Heart right ventricle (tissue), 16 donors: ENCODE results near the gene SNRNP70. TPM values are rescaled to one million over a fixed set of nuclear protein-coding genes. Genes with fewer than 3 reads are reported as not detected.

Source experiments
- ATAC-seq, 8 donors: fragments of 200-7000 bp; cut with Tn5 transposase; one replicate each; pipeline ENCODE4 v1.9.1; 2020; ENCODE audit warnings: mild to moderate bottlenecking in 8 of 8, moderate library complexity in 8 of 8, moderate number of reproducible peaks in 1 of 8
- DNase-seq, 2 donors: peaks; one replicate each; pipeline ENCODE4 v3.0.0-alpha.2; 2020
- H3K27ac ChIP-seq, 10 donors: fragments of 200-600 bp; sonication (generic) in 2 of 10; one replicate each; pipeline versions ENCODE4 v1.5.0 to v1.8.0; 2020 to 2022; ENCODE audit warnings: mild to moderate bottlenecking in 3 of 10
- H3K27me3 ChIP-seq, 7 donors: fragments of 200-600 bp; one replicate each; pipeline ENCODE4 v1.8.0; 2021 to 2022; ENCODE audit warnings: mild to moderate bottlenecking in 2 of 7
- H3K36me3 ChIP-seq, 9 donors: fragments of 200-600 bp; sonication (generic) in 1 of 9; one replicate each; pipeline versions ENCODE4 v1.5.0 to v1.8.0; 2020 to 2022; ENCODE audit warnings: mild to moderate bottlenecking in 2 of 9
- H3K4me1 ChIP-seq, 9 donors: fragments of 200-600 bp; sonication (generic) in 1 of 9; one replicate each; pipeline versions ENCODE4 v1.5.0 to v1.8.0; 2020 to 2022; ENCODE audit warnings: mild to moderate bottlenecking in 4 of 9
- H3K4me3 ChIP-seq, 10 donors: fragments of 200-600 bp; sonication (generic) in 2 of 10; one replicate each; pipeline versions ENCODE4 v1.5.0 to v1.8.0; 2020 to 2022; ENCODE audit warnings: mild to moderate bottlenecking in 7 of 10, moderate library complexity in 2 of 10
- H3K9me3 ChIP-seq, 11 donors: fragments of 200-600 bp in 10 of 11; sonication (generic) in 2 of 11; one replicate each; pipeline versions ENCODE4 v1.5.0 to v1.8.0; 2013 to 2022; ENCODE audit warnings: mild to moderate bottlenecking in 2 of 11, control low read depth in 1 of 11, moderate library complexity in 1 of 11
- CTCF ChIP-seq, 9 donors: fragments of 200-600 bp; sonication (generic) in 2 of 9; IDR thresholded peaks; one replicate each; pipeline versions ENCODE4 v1.5.0 to v1.8.0; 2021 to 2022; ENCODE audit warnings: antibody characterized with exemption in 9 of 9, mild to moderate bottlenecking in 5 of 9, moderate library complexity in 1 of 9
- WGBS, 2 donors: extraction: QIAGEN DNeasy Blood & Tissue Kit; methylation state at CpG; one replicate each; pipeline ENCODE4 v1.1.7; 2013; ENCODE audit warnings: inconsistent platforms in 1 of 2; 5-methylcytosine and 5-hydroxymethylcytosine counted together
- intact Hi-C, 10 donors: fragments of 100-400 bp; cut with DNase I; formaldehyde crosslinking; loops; one replicate each; pipeline versions ENCODE4 v1.11.1 to v1.14.2; 2022
- polyA plus RNA-seq, 2 donors: library from polyadenylated mRNA; stranded (reverse); fragments of 200-250 nt; gene quantifications; one replicate each; pipeline ENCODE4 v1.2.3, GENCODE V29; 2013
- total RNA-seq, 10 donors: library from RNA; stranded (reverse); fragmentation: NEBNext Ultra II Directional in 3 of 10; extraction: Animal tissue kit (Norgen Biotek cat#: 25700) in 3 of 10; gene quantifications; one replicate each; pipeline versions ENCODE4 v1.2.1 to v1.2.4, GENCODE V29; 2021 to 2023
- donor health status: Arrhythmogenic right ventricular cardiomyopathy.
- donor health status: ischemic (EF 13 %, LVEDD 7.1; RV severe dilation, severe dysfunction).
- donor health status: healthy with polysubstance abuse.
- donor health status: DM: no; HTN: yes; CAD: no.
- donor health status: DM: no; HTN: no; CAD: no.
- donor health status: ischemic (EF 25% LVEDD 6.9; RV normal size, moderate dysfunction).
- donor health status: ischemic (EF 25% LVEDD 5.7; RV mildly dilated, moderate dysfunction).
- donor health status: healthy.
- donor health status: DM: yes; HTN: yes; CAD: no.
- donor health status: Ischemic cardiomyopathy.
- donor health status: ischemic (EF 35%, LVEDD 5.7; RV mildly dilated, moderate dysfunction).
- donor health status: nonischemic (EF 11% LVEDD 7.7; RV severe dilation, severe dysfunction).
- donor health status: DM: yes; HTN: yes; CAD: no.
- donor health status: PGD.
- donor health status: ischemic (EF 29% LVEDD 5.4; RV normal size, mild dysfunction).
- donor health status: nonischemic (EF 23%, LVEDD 6.1; RV moderate dilation, normal function).

Gene SNRNP70
- total and polyA plus RNA-seq, 12 donors: 75.2 to 330 (median 94.8) TPM

- Histone ChIP-seq H3K27ac (peak within 1 kb of the TSS; percentile 85 to 99 (median 96)), H3K27me3 (peaks cover 0 to 32% (median 0%) of the 10 kb centered on the region in 7 donors), H3K4me3 (peak within 1 kb of the TSS; percentile 21 to 91 (median 64)), H3K4me1 (peaks cover 9 to 47% (median 38%) of the 10 kb centered on the region in 9 donors), H3K36me3 (peaks cover 0 to 8% (median 0%) of the 10 kb centered on the region in 9 donors), H3K9me3 (no peaks in the 10 kb centered on the region)
- no peak for TF ChIP-seq CTCF (IDR thresholded peaks at IDR 0.05)
- 20 to 32% methylated on average over 18 to 19 of the region's 19 CpGs for WGBS, 2 donors
- ATAC-seq (peak; percentile 56 to 77 (median 68)), DNase-seq (peak; percentile 74 to 84)
- intact Hi-C loops: loop anchor here in 5 of 10 donors (5.0 to 10.0 kb wide), 4 partner anchors 38 to 518 kb away; partner anchors contain the start of genes C19orf73 (in 2 of the 5), PPFIA3 (in 2 of the 5), DBP (in 1 of the 5) and GYS1 (in 1 of the 5)
Observed at GRCh38 chr19:49155005-49155819, 70.0 kb downstream of the SNRNP70 start, which contains the start of gene HRC. TSS of gene HRC (minus strand) at chr19:49155396. CDS start at chr19:49155237, 159 bp downstream.

- peak; percentile 31 to 77 (median 64) for ATAC-seq
- peak; percentile 50 to 74 for DNase-seq
- 17 to 38% methylated on average over 4 of the region's 4 CpGs for WGBS, 2 donors
Observed at GRCh38 chr19:49155820-49156346, 70.6 kb downstream of the SNRNP70 start.

GRCh38 chr19:49157445-49158224 lies 72.4 kb downstream of the SNRNP70 start, which contains the start of gene TRPM4:
TSS of gene TRPM4 (plus strand) at chr19:49157792. CDS start at chr19:49157867, 75 bp downstream.
- no peaks in the 10 kb centered on the region for H3K9me3 ChIP-seq
- H3K4me3 ChIP-seq: peak within 1 kb of the TSS; percentile 75 to 98 (median 92)
- peaks cover 0 to 19% (median 0%) of the 10 kb centered on the region in 9 donors for H3K36me3 ChIP-seq
- peak; percentile 81 to 86 (median 84) for ATAC-seq
- intact Hi-C loops: loop anchor here in 5 of 10 donors (5.0 to 10.0 kb wide), 4 partner anchors 40 to 520 kb away; partner anchors contain the start of genes C19orf73 (in 2 of the 5), PPFIA3 (in 2 of the 5), DBP (in 1 of the 5) and GYS1 (in 1 of the 5)
- peaks cover 6 to 41% (median 24%) of the 10 kb centered on the region in 9 donors for H3K4me1 ChIP-seq
- DNase-seq: peak; percentile 96 to 97
- WGBS, 2 donors: 0 to 1% methylated on average over 38 to 41 of the region's 41 CpGs
- peak within 1 kb of the TSS; percentile 92 to 98 (median 96) for H3K27ac ChIP-seq
- peaks cover 0 to 16% (median 0%) of the 10 kb centered on the region in 7 donors for H3K27me3 ChIP-seq
- TF ChIP-seq CTCF (IDR thresholded peaks at IDR 0.05): peak in 1 of 9 donors; percentile 11

More at GRCh38 chr19:49155820-49156346, 70.6 kb downstream of the SNRNP70 start:
- Histone ChIP-seq H3K27ac (peak overlapping the region; percentile 85 to 99 (median 96)), H3K36me3 (peaks cover 0 to 10% (median 0%) of the 10 kb centered on the region in 9 donors), H3K9me3 (no peaks in the 10 kb centered on the region), H3K27me3 (peaks cover 0 to 26% (median 0%) of the 10 kb centered on the region in 7 donors), H3K4me3 (peak overlapping the region in 9 of 10 donors; percentile 35 to 91 (median 67)), H3K4me1 (peaks cover 11 to 48% (median 38%) of the 10 kb centered on the region in 9 donors)
- intact Hi-C loops: loop anchor here in 5 of 10 donors (5.0 to 10.0 kb wide), 4 partner anchors 39 to 519 kb away; partner anchors contain the start of genes C19orf73 (in 2 of the 5), PPFIA3 (in 2 of the 5), DBP (in 1 of the 5) and GYS1 (in 1 of the 5)
- no peak for TF ChIP-seq CTCF (IDR thresholded peaks at IDR 0.05)

Other genes starting within 250 kb of the SNRNP70 start
- 1 to 10 TPM; 1.1 to 5.3 (median 3.1) TPM for gene HSD17B14, start 249.0 kb upstream of the SNRNP70 start, total RNA-seq
- 1 to 10 TPM; 2.4 to 2.7 TPM for gene HSD17B14, start 249.0 kb upstream of the SNRNP70 start, polyA plus RNA-seq
- gene PLEKHA4, start 216.8 kb upstream of the SNRNP70 start, total RNA-seq: 10 to 100 TPM; 18.5 to 70.6 (median 25.1) TPM
- gene PLEKHA4, start 216.8 kb upstream of the SNRNP70 start, polyA plus RNA-seq: 10 to 100 TPM; 29.3 to 29.5 TPM
- 100 to 1,000 TPM in 1 of 10 donors, 10 to 100 TPM in 9; 55.4 to 123 (median 73.7) TPM for gene PPP1R15A, start 213.0 kb upstream of the SNRNP70 start, total RNA-seq
- 100 to 1,000 TPM in 1 of 2 donors, 10 to 100 TPM in 1; 59.6 to 192 TPM for gene PPP1R15A, start 213.0 kb upstream of the SNRNP70 start, polyA plus RNA-seq
- gene TULP2, start 186.7 kb upstream of the SNRNP70 start, total RNA-seq: under 1 TPM in 5 of 10 donors, not detected in 5; 0.15 to 0.69 (median 0.49) TPM
- gene TULP2, start 186.7 kb upstream of the SNRNP70 start, polyA plus RNA-seq: under 1 TPM in 1 of 2 donors, not detected in 1; 0.22 TPM
- gene NUCB1, start 185.1 kb upstream of the SNRNP70 start, total RNA-seq: 100 to 1,000 TPM; 227 to 452 (median 311) TPM
- gene NUCB1, start 185.1 kb upstream of the SNRNP70 start, polyA plus RNA-seq: 100 to 1,000 TPM; 170 to 294 TPM
- under 1 TPM in 1 of 10 donors, not detected in 9; 0.51 TPM for gene DHDH, start 151.8 kb upstream of the SNRNP70 start, total RNA-seq
- under 1 TPM in 1 of 2 donors, not detected in 1; 0.17 TPM for gene DHDH, start 151.8 kb upstream of the SNRNP70 start, polyA plus RNA-seq
- 10 to 100 TPM; 11.5 to 41.5 (median 19.5) TPM for gene BAX, start 130.6 kb upstream of the SNRNP70 start, total RNA-seq
- 10 to 100 TPM; 17.6 to 37.4 TPM for gene BAX, start 130.6 kb upstream of the SNRNP70 start, polyA plus RNA-seq
- 1,000 to 10,000 TPM in 2 of 10 donors, 100 to 1,000 TPM in 8; 450 to 3,518 (median 637) TPM for gene FTL, start 120.1 kb upstream of the SNRNP70 start, total RNA-seq
- gene FTL, start 120.1 kb upstream of the SNRNP70 start, polyA plus RNA-seq: 1,000 to 10,000 TPM; 1,046 to 1,578 TPM
- gene GYS1, start 92.1 kb upstream of the SNRNP70 start, total RNA-seq: 100 to 1,000 TPM; 139 to 245 (median 201) TPM
- 100 to 1,000 TPM; 114 to 128 TPM for gene GYS1, start 92.1 kb upstream of the SNRNP70 start, polyA plus RNA-seq
- 10 to 100 TPM; 40.1 to 60.4 (median 49.3) TPM for gene RUVBL2, start 91.6 kb upstream of the SNRNP70 start, total RNA-seq
- gene RUVBL2, start 91.6 kb upstream of the SNRNP70 start, polyA plus RNA-seq: 100 to 1,000 TPM in 1 of 2 donors, 10 to 100 TPM in 1; 60.1 to 108 TPM
- gene LHB, start 68.4 kb upstream of the SNRNP70 start, total RNA-seq: not detected
- not detected for gene LHB, start 68.4 kb upstream of the SNRNP70 start, polyA plus RNA-seq
- not detected for gene CGB3, start 61.1 kb upstream of the SNRNP70 start, total RNA-seq
- not detected for gene CGB3, start 61.1 kb upstream of the SNRNP70 start, polyA plus RNA-seq
- not detected for gene CGB2, start 53.6 kb upstream of the SNRNP70 start, total RNA-seq
- gene CGB2, start 53.6 kb upstream of the SNRNP70 start, polyA plus RNA-seq: not detected
- not detected for gene CGB1, start 48.6 kb upstream of the SNRNP70 start, total RNA-seq
- not detected for gene CGB1, start 48.6 kb upstream of the SNRNP70 start, polyA plus RNA-seq
- gene CGB5, start 41.6 kb upstream of the SNRNP70 start, total RNA-seq: not detected
- not detected for gene CGB5, start 41.6 kb upstream of the SNRNP70 start, polyA plus RNA-seq
- gene CGB8, start 36.3 kb upstream of the SNRNP70 start, total RNA-seq: not detected
- not detected for gene CGB8, start 36.3 kb upstream of the SNRNP70 start, polyA plus RNA-seq
- not detected for gene CGB7, start 27.7 kb upstream of the SNRNP70 start, total RNA-seq
- gene CGB7, start 27.7 kb upstream of the SNRNP70 start, polyA plus RNA-seq: under 1 TPM; 0.14 to 0.37 TPM
- gene NTF4, start 20.6 kb upstream of the SNRNP70 start, total RNA-seq: 1 to 10 TPM in 1 of 10 donors, under 1 TPM in 2, not detected in 7; 0.28 to 1.1 (median 0.71) TPM
- gene NTF4, start 20.6 kb upstream of the SNRNP70 start, polyA plus RNA-seq: 1 to 10 TPM in 1 of 2 donors, under 1 TPM in 1; 0.06 to 1.6 TPM
- 1 to 10 TPM in 2 of 10 donors, under 1 TPM in 7, not detected in 1; 0.11 to 4.8 (median 0.26) TPM for gene KCNA7, start 12.8 kb upstream of the SNRNP70 start, total RNA-seq
- gene KCNA7, start 12.8 kb upstream of the SNRNP70 start, polyA plus RNA-seq: 1 to 10 TPM in 1 of 2 donors, under 1 TPM in 1; 0.04 to 1.5 TPM
- 10 to 100 TPM; 17.6 to 26.7 (median 23.0) TPM for gene LIN7B, start 28.9 kb downstream of the SNRNP70 start, total RNA-seq
- gene LIN7B, start 28.9 kb downstream of the SNRNP70 start, polyA plus RNA-seq: 10 to 100 TPM; 25.9 to 38.5 TPM
- 1 to 10 TPM in 5 of 10 donors, under 1 TPM in 5; 0.64 to 2.3 (median 1.0) TPM for gene C19orf73, start 33.7 kb downstream of the SNRNP70 start, total RNA-seq
- gene C19orf73, start 33.7 kb downstream of the SNRNP70 start, polyA plus RNA-seq: 1 to 10 TPM; 1.9 to 5.4 TPM
- gene PPFIA3, start 34.1 kb downstream of the SNRNP70 start, total RNA-seq: 1 to 10 TPM; 3.6 to 7.0 (median 5.8) TPM
- gene PPFIA3, start 34.1 kb downstream of the SNRNP70 start, polyA plus RNA-seq: 10 to 100 TPM; 15.4 to 16.7 TPM
- gene HRC, start 69.9 kb downstream of the SNRNP70 start, total RNA-seq: 1,000 to 10,000 TPM in 6 of 10 donors, 100 to 1,000 TPM in 4; 901 to 1,557 (median 1,052) TPM
- 100 to 1,000 TPM; 331 to 710 TPM for gene HRC, start 69.9 kb downstream of the SNRNP70 start, polyA plus RNA-seq
- gene TRPM4, start 72.3 kb downstream of the SNRNP70 start, total RNA-seq: 10 to 100 TPM; 21.7 to 38.5 (median 33.0) TPM
- 100 to 1,000 TPM in 1 of 2 donors, 10 to 100 TPM in 1; 20.4 to 100 TPM for gene TRPM4, start 72.3 kb downstream of the SNRNP70 start, polyA plus RNA-seq
- 1 to 10 TPM in 2 of 10 donors, under 1 TPM in 8; 0.25 to 1.0 (median 0.77) TPM for gene SLC6A16, start 239.7 kb downstream of the SNRNP70 start, total RNA-seq
- gene SLC6A16, start 239.7 kb downstream of the SNRNP70 start, polyA plus RNA-seq: 1 to 10 TPM in 1 of 2 donors, under 1 TPM in 1; 0.13 to 3.1 TPM
- gene CD37, start 250.0 kb downstream of the SNRNP70 start, total RNA-seq: 10 to 100 TPM in 2 of 10 donors, 1 to 10 TPM in 8; 2.0 to 34.2 (median 3.9) TPM
- 1 to 10 TPM; 2.3 to 3.5 TPM for gene CD37, start 250.0 kb downstream of the SNRNP70 start, polyA plus RNA-seq